K562 (cell line): ENCODE results near the gene SEZ6. TPM values are rescaled to one million over a fixed set of nuclear protein-coding genes. Genes with fewer than 3 reads are reported as not detected.

Experiments used
- ARID1B ChIP-seq: fragments of 450-650 bp; IDR thresholded peaks from 2 replicates; pipeline ENCODE4 v1.6.1; 2016; ENCODE audit warnings: antibody characterized with exemption, mild to moderate bottlenecking, inconsistent platforms
- ERF ChIP-seq: fragments of 450-650 bp; formaldehyde crosslinking; IDR thresholded peaks from 2 replicates; pipeline ENCODE4 v1.4.0; 2020; ENCODE audit warnings: mild to moderate bottlenecking, mixed read lengths
- FOXP1 ChIP-seq: sonication (generic); formaldehyde crosslinking; IDR thresholded peaks from 2 replicates; pipeline ENCODE4 v1.8.0; 2022; ENCODE audit warnings: mild to moderate bottlenecking, missing genetic modification reagents
- MAFK ChIP-seq: IDR thresholded peaks from 2 replicates; pipeline ENCODE4 v1.6.1; 2011; ENCODE audit warnings: low read length, improper control_type of control experiment
- NEUROD1 ChIP-seq: fragments of 150-350 bp; IDR thresholded peaks from 2 replicates; pipeline ENCODE4 v1.6.1; 2014; ENCODE audit warnings: borderline replicate concordance, low read length, low read depth; ENCODE audit not compliant: partially characterized antibody
- NUFIP1 ChIP-seq: fragments of 450-650 bp; IDR thresholded peaks from 2 replicates; pipeline ENCODE4 v1.6.1; 2018; ENCODE audit not compliant: partially characterized antibody
- RBM14 ChIP-seq: fragments of 200-400 bp; formaldehyde crosslinking; IDR thresholded peaks from 2 replicates; pipeline ENCODE4 v1.6.1; 2018; ENCODE audit warnings: low read depth, mild to moderate bottlenecking, low read length, moderate library complexity, borderline replicate concordance; ENCODE audit not compliant: insufficient read depth
- SIRT6 ChIP-seq: IDR thresholded peaks from one replicate; pipeline ENCODE4 v1.6.1; 2012; ENCODE audit warnings: low read depth, mild to moderate bottlenecking, control low read depth, inconsistent platforms, low read length, moderate library complexity
- SREBF2 ChIP-seq: sonication (generic); formaldehyde crosslinking; IDR thresholded peaks from 2 replicates; pipeline ENCODE4 v1.4.0; 2020; ENCODE audit warnings: mild to moderate bottlenecking, missing genetic modification reagents
- TAF1 ChIP-seq: IDR thresholded peaks from 2 replicates; pipeline ENCODE4 v1.6.1; 2011; ENCODE audit warnings: mild to moderate bottlenecking, low read length, moderate library complexity; ENCODE audit not compliant: insufficient read depth, control insufficient read depth, severe bottlenecking; ENCODE audit errors: extremely low read depth
- XRCC3 ChIP-seq: fragments of 450-650 bp; IDR thresholded peaks from 2 replicates; pipeline ENCODE4 v1.6.1; 2017; ENCODE audit warnings: mild to moderate bottlenecking, moderate library complexity
- ZBTB8A ChIP-seq: fragments of 450-650 bp; IDR thresholded peaks from 2 replicates; pipeline ENCODE4 v1.6.1; 2018; ENCODE audit warnings: mild to moderate bottlenecking, moderate library complexity; ENCODE audit not compliant: partially characterized antibody
- ZC3H11A ChIP-seq: IDR thresholded peaks from 2 replicates; pipeline ENCODE4 v1.6.1; 2012; ENCODE audit warnings: low read depth, low read length, improper control_type of control experiment
- ZC3H8 ChIP-seq: fragments of 450-650 bp; IDR thresholded peaks from 2 replicates; pipeline ENCODE4 v1.6.1; 2017
- ZKSCAN8 ChIP-seq: fragments of 200-800 bp; sonication (Bioruptor generic); IDR thresholded peaks from 2 replicates; pipeline ENCODE4 v1.6.1; 2016; ENCODE audit warnings: missing genetic modification characterization, missing compliant biosample characterization
- ZNF143 ChIP-seq: sonication (generic); formaldehyde crosslinking; IDR thresholded peaks from 2 replicates; pipeline ENCODE4 v1.9.0; 2022; ENCODE audit warnings: mild to moderate bottlenecking, missing genetic modification reagents
- polyA plus RNA-seq, 8 experiments: library from polyadenylated mRNA; depleted of rRNA in 4 of 8; stranded (reverse) in 5 of 8; unstranded in 3 of 8; fragments of >200 nt; fragmentation: Nextera tagmentation in 2 of 8; fragmentation: Illumina TruSeq in 1 of 8; extraction: Ambion mirVana in 2 of 8; extraction: Trizol in 1 of 8; gene quantifications; 2 replicates each; pipeline versions ENCODE4 v1.2.1 to v1.2.3, GENCODE V29; 2011 to 2014; ENCODE audit warnings: inconsistent platforms in 1 of 8, missing spikeins in 1 of 8
- total RNA-seq, 7 experiments: library from RNA; depleted of rRNA in 6 of 7; stranded (reverse); fragments of >200 nt in 6 of 7; fragmentation: Illumina TruSeq in 2 of 7; extraction: Trizol in 2 of 7; gene quantifications; 2 replicates each; pipeline versions ENCODE4 v1.2.1 to v1.2.3, GENCODE V29; 2011 to 2021; ENCODE audit warnings: low replicate concordance in 1 of 7
- TF ChIP-seq, protein P1 (sequence below): IDR thresholded peaks from 2 replicates; pipeline ENCODE4 v1.6.1; 2014; ENCODE audit warnings: antibody characterized with exemption
- TF ChIP-seq, protein P2 (sequence below): sonication (generic); formaldehyde crosslinking; IDR thresholded peaks from 2 replicates; pipeline ENCODE4 v1.8.0; 2023; ENCODE audit warnings: missing genetic modification reagents, mild to moderate bottlenecking, borderline replicate concordance

SEZ6 gene
- total and polyA plus RNA-seq, 9 of the 15 experiments (the other 6 are each of a cell fraction or from before 2014, with no cell fraction given), result not detected

DNA sequence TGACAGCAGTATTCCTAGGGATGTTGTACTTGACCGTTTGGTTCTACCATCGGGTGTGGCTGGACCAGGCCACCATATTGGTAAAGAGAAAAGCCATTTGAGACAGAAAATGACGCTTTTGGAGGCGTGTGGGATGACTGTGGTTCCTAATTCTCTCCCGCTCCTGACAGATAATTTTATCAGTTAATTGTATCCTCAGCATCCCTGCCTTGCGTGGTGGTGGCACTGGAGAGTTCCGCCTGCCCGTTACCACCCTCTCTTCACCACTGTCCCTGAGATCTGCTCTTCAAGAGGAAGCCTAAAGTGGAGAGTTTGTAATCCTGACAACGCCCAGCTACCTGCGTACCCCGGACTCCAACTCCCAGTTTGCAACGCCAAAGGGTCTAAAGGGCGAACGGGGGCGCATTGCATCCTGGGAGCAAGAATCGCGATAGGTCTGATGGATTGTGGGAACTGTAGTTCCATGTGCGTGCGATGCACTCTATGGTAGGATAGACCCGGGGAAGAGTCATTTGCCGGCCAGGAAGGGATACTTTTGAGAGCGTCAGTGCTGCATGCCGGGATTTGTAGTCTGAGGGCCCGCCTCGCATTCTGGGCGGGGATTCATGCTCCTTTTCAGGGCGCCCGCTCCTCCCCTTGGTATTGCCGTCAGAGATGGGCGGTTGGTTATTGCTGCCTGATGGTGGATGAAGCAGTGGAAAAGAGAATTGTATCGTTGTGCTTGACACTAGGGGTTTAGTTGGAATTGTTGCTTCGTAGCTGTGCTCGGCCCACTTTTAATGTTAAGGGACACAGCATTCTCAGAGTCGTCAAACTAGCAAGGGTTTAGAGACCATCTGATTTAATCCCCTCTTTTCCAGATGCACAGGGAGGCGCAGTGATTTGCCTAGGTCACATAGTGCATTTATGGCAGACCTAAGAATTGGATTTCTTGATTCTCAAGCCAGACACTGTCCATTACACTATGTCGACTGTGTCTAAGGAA is 53.5 kb downstream of the SEZ6 start (continued):
- TF ChIP-seq SREBF2 (CRISPR knock-in tag) (peak; percentile 76; the same call in 1 of the 2 replicates), SIRT6 (no peak), FOXP1 (CRISPR knock-in tag) (no peak), TAF1 (peak; percentile 14), ARID1B (no peak), ZBTB8A (no peak), ERF (CRISPR knock-in tag) (0 out of 2 replicates have a peak, but pooled peaks have one; percentile 12), ZKSCAN8 (CRISPR knock-in tag) (no peak), ZC3H8 (no peak), NUFIP1 (no peak), ZNF143 (CRISPR knock-in tag) (peak; percentile 98), XRCC3 (no peak), RBM14 (no peak), NEUROD1 (peak; percentile 51), ZC3H11A (no peak), MAFK (no peak)
- TF ChIP-seq, protein P1, sequence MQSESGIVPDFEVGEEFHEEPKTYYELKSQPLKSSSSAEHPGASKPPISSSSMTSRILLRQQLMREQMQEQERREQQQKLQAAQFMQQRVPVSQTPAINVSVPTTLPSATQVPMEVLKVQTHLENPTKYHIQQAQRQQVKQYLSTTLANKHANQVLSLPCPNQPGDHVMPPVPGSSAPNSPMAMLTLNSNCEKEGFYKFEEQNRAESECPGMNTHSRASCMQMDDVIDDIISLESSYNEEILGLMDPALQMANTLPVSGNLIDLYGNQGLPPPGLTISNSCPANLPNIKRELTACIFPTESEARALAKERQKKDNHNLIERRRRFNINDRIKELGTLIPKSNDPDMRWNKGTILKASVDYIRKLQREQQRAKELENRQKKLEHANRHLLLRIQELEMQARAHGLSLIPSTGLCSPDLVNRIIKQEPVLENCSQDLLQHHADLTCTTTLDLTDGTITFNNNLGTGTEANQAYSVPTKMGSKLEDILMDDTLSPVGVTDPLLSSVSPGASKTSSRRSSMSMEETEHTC, result no peak
- TF ChIP-seq, protein P2, sequence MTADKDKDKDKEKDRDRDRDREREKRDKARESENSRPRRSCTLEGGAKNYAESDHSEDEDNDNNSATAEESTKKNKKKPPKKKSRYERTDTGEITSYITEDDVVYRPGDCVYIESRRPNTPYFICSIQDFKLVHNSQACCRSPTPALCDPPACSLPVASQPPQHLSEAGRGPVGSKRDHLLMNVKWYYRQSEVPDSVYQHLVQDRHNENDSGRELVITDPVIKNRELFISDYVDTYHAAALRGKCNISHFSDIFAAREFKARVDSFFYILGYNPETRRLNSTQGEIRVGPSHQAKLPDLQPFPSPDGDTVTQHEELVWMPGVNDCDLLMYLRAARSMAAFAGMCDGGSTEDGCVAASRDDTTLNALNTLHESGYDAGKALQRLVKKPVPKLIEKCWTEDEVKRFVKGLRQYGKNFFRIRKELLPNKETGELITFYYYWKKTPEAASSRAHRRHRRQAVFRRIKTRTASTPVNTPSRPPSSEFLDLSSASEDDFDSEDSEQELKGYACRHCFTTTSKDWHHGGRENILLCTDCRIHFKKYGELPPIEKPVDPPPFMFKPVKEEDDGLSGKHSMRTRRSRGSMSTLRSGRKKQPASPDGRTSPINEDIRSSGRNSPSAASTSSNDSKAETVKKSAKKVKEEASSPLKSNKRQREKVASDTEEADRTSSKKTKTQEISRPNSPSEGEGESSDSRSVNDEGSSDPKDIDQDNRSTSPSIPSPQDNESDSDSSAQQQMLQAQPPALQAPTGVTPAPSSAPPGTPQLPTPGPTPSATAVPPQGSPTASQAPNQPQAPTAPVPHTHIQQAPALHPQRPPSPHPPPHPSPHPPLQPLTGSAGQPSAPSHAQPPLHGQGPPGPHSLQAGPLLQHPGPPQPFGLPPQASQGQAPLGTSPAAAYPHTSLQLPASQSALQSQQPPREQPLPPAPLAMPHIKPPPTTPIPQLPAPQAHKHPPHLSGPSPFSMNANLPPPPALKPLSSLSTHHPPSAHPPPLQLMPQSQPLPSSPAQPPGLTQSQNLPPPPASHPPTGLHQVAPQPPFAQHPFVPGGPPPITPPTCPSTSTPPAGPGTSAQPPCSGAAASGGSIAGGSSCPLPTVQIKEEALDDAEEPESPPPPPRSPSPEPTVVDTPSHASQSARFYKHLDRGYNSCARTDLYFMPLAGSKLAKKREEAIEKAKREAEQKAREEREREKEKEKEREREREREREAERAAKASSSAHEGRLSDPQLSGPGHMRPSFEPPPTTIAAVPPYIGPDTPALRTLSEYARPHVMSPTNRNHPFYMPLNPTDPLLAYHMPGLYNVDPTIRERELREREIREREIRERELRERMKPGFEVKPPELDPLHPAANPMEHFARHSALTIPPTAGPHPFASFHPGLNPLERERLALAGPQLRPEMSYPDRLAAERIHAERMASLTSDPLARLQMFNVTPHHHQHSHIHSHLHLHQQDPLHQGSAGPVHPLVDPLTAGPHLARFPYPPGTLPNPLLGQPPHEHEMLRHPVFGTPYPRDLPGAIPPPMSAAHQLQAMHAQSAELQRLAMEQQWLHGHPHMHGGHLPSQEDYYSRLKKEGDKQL (CRISPR knock-in tag), result no peak
